ENCODE measurements around the gene SPRYD3.
A peak's percentile ranks its signal among the peaks of the same experiment; 100 is the strongest.

The SPRYD3 gene

DNA sequence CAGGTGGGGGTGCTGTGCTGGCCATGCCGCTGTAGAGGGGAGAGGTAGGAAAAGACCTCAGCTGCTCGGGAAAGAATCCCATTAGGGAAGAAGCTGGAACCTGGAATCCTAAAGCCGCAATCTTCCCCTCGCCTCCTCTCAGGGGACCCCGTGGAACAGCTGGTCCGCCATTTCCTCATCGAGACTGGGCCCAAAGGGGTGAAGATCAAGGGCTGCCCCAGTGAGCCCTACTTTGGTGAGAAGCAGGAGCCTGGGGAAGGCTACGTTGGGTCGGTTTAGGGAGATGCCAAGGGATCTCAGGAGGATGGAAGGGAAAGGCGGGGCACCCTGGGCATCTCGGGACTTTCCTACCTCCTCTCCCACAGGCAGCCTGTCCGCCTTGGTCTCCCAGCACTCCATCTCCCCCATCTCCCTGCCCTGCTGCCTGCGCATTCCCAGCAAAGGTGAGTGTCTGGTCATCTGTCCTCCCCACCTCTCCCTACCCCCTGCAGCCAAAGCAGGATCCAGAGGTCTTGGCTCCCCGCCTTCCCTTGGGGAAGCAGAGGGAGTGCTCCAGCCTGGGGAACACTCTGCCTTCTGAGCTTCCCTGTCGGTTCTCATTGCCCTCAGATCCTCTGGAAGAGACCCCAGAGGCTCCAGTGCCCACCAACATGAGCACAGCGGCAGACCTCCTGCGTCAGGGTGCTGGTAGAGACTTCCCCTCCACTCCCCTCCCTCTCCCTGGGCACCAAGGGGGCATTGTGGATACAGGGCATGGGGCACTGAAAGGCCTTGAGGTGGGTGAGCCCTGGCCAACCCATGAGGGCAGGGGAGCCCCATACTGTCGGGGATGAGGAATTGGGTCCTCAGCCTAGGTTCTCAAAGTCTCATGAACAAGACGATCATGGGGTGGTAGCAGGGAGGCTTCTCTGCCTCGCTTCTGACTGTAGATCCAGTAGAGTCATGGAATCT is 16.9 kb downstream of the SPRYD3 start:
- DNase-seq, result no peak

DNA sequence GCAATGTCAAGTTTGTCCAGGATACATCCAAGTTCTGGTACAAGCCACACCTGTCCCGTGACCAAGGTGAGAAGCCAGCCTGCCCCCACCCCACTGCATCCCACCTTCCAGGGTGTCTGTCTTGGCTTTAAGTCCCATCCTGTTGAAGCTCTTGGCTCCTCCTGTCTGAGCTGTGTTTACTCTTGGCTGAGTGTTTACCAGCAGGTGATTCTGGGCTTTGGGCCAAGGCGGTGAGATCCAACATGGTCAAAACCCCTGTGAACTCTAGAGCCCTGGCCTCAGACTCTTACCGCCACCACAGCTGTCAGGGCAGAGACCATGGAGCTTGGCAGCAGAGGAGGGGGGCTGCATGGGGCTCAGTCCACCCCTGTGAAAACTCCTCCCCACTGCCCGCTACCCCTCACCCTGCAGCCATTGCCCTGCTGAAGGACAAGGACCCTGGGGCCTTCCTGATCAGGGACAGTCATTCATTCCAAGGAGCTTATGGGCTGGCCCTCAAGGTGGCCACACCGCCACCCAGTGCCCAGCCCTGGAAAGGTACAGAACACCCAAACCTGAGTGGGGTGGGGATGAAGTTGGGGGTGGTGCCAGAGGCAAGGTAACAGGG is 17.7 kb downstream of the SPRYD3 start:
- DNase-seq, result no peak

DNA sequence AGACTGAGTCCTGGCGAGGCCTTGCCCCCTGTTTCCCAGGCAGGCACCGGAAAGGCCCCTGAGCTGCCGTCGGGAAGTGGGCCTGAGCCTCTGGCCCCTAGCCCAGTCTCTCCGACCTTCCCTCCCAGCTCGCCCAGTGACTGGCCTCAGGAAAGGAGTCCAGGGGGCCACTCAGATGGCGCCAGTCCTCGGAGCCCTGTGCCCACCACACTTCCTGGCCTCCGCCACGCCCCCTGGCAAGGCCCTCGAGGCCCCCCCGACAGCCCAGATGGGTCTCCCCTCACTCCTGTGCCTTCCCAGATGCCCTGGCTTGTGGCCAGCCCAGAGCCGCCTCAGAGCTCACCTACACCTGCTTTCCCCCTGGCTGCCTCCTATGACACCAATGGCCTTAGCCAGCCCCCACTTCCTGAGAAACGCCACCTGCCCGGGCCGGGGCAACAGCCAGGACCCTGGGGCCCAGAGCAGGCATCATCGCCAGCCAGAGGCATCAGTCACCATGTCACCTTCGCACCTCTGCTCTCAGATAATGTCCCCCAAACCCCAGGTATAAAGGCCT is 18.4 kb downstream of the SPRYD3 start:
- no peak for DNase-seq

DNA sequence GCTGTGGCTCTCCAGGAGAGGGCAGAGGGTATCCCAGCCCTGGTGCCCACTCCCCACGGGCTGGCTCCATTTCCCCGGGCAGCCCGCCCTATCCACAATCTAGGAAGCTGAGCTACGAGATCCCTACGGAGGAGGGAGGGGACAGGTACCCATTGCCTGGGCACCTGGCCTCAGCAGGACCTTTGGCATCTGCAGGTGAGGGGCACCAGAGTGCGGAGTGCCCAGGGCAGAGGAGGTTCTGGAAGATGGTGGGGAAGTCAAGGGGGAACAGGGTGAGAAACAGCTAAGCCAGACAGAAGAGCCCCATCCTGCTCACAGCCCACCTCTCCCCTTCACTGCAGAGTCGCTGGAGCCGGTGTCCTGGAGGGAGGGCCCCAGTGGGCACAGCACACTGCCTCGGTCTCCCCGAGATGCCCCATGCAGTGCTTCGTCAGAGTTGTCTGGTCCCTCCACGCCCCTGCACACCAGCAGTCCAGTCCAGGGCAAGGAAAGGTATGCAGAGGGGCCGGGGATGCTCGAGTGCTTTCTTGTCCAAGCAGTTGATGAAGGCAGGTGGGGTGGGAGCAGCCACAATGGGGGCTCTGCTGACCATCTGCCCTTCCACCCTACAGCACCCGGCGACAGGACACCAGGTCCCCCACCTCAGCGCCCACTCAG is 19.0 kb downstream of the SPRYD3 start:
- DNase-seq, result no peak

DNA sequence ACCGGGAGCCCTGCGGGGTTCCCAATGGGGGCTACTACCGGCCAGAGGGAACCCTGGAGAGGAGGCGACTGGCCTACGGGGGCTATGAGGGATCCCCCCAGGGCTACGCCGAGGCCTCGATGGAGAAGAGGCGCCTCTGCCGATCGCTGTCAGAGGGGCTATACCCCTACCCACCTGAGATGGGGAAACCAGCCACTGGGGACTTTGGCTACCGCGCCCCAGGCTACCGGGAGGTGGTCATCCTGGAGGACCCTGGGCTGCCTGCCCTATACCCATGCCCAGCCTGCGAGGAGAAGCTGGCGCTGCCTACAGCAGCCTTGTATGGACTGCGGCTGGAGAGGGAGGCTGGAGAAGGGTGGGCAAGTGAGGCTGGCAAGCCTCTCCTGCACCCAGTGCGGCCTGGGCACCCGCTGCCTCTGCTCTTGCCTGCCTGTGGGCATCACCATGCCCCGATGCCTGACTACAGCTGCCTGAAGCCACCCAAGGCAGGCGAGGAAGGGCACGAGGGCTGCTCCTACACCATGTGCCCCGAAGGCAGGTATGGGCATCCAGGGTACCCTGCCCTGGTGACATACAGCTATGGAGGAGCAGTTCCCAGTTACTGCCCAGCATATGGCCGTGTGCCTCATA is 19.6 kb downstream of the SPRYD3 start:
- no peak for DNase-seq

DNA sequence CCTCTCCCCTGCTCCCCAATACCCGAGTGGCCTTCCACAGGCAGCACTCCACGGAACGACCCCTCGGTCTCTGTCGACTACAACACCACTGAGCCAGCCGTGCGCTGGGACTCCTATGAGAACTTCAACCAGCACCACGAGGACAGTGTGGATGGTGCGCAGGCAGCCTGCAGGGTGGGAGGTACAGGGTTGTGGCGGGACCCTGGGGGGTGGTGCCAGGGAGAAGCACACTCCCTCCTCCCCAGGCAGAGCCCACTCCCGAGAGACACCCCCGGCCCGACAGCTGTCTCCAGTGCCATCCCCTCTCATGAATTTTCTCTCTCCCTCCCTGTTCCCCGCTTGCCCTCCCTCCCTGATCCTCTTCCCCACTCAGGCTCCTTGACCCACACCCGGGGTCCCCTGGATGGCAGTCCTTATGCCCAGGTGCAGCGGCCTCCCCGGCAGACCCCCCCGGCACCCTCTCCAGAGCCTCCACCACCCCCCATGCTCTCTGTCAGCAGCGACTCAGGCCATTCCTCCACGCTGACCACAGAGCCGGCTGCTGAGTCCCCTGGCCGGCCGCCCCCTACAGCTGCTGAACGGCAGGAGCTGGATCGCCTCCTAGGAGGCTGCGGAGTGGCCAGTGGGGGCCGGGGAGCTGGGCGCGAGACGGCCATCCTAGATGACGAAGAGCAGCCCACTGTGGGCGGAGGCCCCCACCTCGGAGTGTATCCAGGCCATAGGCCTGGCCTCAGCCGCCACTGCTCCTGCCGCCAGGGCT is 20.3 kb downstream of the SPRYD3 start:
- no peak for DNase-seq

DNA sequence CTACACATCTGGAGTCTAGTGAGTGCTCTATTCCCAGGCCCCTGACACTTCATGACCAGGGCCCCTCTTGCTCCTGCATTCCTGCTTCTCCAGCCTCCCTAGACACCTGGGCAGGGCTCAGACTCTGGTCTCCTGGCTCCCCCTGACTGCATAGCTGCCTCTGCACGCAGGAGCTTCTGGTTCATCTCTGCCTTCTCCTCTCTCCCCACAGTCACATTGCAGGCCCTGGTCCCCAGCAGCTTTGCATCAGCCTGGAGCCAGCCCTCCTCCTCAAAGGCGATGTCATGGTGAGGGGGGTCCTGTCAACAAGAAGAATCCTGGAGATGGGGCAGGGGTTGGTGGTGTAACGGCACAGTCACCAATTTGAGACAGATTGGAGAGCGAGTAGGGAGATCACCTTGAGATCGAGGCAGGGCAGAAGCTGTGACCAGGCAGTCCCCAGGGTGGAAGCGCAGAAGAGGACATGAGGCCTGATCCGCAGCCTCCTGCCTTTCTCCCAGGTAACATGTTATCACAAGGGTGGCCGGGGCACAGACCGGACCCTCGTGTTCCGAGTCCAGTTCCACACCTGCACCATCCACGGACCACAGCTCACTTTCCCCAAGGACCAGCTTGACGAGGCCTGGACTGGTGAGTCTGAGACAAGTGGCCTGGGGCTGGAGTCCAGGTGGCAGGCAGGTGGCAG is 21.2 kb downstream of the SPRYD3 start:
- DNase-seq, result no peak

DNA sequence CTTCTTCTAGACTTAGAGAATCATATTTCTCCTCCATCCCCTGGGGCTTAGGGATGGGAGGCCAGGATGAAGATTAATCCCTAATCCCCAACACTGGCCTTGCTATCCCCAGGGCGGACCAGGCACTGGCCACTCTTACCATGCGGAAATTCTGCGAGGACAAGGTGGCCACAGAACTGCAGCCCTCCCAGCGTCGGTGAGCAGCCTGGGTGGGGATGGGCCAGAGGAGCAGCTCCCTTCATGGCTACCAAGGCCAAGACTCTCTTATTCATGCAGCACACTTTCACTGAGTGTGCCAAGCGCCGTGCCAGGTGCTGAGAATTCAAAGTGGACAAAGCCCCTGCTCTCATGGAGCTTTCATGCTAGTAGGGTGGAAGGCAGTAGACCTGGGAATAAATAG is 22.3 kb downstream of the SPRYD3 start:
- DNase-seq, result no peak

DNA sequence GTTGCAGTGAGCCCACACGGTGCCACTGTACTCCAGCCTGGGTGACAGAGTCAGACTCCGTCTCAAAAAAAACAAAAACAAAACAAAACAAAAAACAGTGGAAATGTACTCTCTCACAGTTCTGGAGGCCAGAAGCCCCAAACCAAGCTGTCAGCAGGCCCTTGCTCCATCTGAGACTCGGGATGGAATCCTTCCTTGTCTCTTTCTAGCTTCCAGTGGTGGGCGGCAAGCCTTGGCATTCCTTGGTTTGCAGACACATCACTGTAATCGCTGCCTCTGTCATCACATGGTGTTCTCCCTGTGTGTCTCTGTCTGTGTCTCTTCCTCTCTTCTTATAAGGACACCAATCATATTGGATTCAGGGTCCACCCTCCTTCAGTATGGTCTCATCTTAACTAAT is 22.9 kb downstream of the SPRYD3 start:
- DNase-seq, result no peak

DNA sequence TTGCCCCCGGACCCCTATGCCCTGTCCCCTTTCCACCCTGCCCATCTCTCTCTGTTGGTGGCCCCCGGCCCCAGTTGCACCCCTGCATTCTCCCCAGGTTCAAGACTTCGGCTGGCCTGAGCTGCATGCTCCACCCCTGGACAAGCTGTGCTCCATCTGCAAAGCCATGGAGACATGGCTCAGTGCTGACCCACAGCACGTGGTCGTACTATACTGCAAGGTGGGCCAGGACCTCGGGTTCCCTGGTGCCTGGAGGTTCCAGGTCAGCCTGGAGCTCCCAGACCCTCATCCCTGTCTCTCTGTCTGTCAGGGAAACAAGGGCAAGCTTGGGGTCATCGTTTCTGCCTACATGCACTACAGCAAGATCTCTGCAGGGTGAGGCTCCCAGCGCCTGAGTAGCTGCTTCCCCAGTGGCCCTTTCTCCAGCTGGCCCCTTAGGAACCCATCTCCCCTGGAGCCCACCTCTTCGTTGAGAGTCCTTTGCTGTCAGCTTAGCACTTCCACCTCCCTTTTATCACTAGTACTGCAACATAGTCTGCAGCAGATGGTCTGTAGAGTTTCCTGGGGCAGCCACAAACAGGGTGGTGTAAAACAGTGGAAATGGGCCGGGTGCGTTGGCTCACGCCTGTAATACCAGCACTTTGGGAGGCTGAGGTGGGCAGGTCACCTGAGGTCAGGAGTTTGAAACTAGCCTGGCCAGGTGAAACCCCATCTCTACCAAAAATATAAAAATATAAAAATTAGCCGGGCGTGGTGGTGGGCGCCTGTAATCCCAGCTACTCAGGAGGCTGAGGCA is 23.5 kb downstream of the SPRYD3 start:
- DNase-seq, result no peak

DNA sequence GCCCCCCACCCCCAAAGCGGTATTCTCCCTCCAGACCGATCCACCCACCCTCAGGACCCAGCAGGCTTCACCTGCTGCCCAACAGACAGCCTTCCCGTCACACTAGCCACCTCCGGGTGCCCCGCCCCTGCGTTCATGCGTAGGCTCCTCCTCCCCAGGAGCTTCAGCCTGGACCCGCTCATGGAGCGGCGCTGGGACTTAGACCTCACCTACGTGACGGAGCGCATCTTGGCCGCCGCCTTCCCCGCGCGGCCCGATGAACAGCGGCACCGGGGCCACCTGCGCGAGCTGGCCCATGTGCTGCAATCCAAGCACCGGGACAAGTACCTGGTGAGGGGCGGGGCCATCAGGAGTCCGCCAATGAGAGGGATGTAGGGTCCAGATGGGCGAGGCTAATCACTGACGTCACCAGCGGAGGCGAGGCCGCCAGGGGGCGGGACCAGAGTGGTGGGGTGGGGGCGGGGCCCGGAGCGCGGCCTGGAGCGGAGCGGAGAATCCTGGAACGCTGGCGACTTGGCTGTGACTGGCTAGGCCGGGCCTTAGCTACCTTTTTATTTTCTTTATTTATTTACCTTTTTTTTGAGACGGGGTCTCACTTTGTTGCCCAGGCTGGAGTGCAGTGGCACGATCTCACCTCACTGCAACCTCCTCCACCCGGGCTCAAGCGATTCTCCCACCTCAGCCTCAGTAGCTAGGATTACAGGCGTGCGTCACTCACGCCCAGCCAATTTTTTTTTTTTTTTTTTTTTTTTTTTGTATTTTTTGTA is 24.9 kb downstream of the SPRYD3 start:
- DNase-seq, result peak; percentile 95

DNA sequence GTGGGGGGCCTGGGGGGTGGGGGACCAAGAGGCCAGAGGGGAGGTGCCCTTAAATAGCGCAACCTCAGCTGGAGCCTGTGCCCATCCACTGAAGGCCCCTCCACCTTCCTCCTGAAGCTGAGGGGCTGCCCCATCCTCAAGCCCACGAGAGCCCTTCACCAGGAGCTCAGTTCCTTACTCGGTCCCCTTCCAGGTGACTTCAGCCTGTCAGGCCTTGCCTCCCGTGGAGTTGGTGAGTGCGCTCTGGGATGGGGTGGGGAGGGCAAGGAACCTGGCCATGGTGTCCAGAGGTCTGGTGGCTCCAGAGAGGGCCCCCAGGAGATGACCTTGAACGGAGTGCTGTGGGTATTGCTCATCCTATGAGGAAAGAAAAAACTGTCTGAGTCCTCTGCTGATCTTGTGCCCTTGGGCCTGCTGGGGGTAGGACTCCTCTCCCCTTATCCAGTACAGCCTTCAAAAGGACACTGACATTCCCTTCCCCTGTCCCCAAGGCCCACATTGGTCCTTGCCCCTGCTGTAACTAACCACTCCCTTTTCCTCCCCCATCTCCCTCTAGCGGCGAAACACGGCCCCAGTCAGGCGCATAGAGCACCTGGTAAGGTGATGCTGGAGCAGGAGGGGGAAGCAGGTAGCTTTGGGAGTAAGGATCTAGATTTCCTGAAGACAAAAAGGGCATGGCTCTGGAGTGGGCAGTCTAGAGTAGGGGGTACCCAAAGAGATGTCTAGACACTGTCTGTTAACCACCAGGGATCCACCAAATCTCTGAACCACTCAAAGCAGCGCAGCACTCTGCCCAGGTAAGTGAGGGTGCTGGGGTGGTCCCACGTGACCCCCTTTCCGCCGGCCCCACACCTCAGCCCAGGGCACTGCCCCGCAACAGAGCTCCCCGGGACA is 25.7 kb downstream of the SPRYD3 start:
- peak; percentile 74 for DNase-seq

DNA sequence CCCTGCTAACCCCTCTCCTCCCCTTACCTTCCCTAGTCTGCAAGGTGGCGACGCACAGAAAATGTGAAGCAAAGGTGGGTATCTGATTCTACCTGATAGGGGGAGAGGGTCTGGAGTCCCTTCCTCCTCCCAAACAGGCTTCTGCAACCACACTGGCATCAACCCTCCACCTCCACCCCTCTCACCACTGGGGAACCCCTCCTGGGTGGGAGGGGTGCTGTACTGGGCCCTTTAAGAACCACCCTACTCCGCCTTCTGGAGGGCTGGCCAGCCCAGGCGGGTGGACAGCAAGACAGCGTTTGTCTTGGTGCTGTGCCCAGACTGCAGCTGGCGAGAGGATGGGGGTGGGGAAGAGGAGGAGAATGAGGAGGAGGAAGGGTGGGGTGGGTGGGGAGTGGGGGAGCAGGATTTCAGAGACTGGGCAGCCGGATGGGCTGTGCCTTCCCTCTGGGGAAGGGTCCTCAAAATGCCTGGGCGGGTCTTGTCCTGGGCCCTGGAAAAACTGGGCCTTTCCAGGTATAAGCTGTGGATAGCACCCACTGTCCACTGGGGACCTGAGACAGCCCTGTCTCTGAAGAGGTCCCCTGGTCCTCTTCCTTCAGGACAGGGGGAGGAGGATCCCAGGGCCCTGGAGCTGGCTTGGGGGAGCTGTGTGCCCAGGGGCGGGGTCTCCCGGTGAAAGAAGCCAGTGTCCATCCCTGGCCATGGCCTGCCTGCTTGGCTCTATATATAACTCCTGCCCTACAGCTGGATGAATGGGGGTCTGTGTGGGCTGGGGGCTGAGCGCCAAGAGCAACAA is 26.6 kb downstream of the SPRYD3 start:
- no peak for DNase-seq

DNA sequence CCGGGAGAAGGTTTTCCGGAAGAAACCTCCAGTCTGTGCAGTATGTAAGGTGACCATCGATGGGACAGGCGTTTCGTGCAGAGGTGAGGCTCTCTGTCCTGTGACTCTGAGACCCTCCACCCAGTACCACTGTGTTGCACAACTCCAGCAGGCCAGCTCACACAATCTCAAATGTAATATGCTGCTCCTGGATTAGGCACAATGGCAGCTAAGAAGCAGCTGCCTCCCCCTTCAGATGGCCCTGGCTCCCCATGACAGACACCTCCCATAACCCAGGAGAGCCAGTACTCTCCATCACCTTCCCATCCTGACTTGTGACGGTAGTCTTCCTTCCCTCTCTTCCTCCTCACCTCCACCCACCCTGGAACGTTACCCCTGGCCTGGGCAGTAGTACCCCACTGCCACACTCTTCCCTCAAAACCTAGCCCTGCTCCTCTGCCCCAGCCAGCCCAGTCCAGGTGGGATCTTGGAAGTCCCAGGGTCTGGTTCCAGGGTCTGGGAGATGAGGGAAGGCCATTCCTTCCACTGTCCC is 27.2 kb downstream of the SPRYD3 start:
- no peak for DNase-seq

DNA sequence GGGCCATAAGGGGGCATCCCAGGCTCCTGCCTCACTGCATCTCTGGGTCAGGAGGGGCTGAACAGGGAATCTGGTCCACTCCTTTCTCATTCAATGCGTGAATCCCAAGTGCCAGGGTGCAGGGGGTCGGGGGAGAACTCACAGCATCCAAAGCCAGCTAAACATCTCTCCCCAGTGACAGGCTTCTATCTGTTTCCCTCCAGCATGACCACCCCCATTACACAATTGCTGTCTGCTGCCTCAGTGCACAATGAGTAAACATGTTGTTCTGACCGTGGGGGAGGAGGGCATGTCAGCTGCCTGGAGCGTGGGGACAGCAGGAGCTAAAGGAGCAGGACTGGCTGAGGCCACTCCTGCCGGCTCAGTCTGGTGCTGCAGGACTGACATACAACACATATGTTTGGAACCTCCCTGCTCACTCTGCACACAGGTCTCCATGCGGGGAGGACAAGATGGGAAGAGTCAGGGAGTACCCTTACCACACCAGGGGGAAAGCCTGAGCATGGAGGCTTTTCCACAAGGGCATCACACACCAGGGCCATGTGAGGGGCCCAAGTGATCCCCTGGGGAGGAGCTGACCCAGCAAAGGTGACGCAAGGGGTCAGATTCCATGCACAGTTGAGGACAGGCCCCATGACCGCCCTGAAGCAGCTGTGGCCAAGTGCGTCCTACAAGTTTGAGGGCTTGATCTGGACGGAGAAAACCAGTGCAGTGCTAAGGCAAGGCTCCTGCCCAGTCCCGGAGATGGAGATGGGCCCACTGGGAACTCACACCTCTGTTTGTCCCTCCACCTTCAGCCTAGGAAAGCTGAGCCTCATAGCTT is 27.9 kb downstream of the SPRYD3 start:
- DNase-seq, result no peak

DNA sequence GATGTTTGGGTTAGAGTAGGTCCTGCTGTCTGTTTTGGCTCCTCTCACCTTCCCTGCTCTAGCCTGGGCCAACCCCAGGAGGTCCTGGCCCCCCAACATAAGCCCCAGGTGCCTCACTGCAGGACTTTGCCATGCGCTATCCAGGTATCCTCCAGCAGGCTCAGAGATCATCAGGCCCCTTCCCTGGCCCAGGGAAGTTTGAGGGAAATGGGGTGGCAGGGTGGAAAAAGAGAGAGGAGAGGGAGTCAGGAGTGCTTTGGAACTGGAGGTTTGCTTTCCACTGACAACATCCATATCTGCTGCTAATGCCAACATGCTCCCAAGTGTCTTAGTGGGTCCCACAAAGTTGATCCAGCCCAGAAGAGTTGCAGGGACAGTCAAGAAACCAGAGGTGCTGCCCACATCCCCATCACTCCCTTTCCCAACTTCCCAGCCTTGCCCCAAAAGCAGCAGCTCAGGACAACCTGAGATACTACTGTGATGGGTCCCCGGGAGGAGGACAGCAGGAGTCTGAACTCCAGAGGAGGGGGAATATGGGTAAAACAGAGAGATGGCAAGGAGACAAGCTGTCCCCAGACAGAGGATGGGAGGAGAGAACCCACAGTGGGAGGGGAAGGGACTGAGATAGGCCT is 28.6 kb downstream of the SPRYD3 start:
- DNase-seq, result no peak
